Fibroblast of mammary gland (primary cell): ENCODE data around the gene MOGAT1.

ENCODE experiments used
- DNase-seq: peaks from one replicate; pipeline ENCODE4 v3.0.0-alpha.2; 2010; ENCODE audit warnings: low read depth
- H3K4me3 ChIP-seq: 2 replicates; pipeline ENCODE4 v1.5.1; 2011; ENCODE audit warnings: low read depth, mild to moderate bottlenecking, low read length, moderate library complexity; ENCODE audit not compliant: control insufficient read depth
- TF ChIP-seq, protein P1 (sequence below): conservative IDR thresholded peaks from 2 replicates; pipeline ENCODE4 v1.5.1; 2011; ENCODE audit warnings: low read depth, low read length, inconsistent platforms; ENCODE audit not compliant: control insufficient read depth, insufficient read depth

The MOGAT1 gene

GRCh38 chr2:222745836-222746559, 74.5 kb downstream of the MOGAT1 start:
- no peak overlapping the region for H3K4me3 ChIP-seq
- TF ChIP-seq, protein P1, sequence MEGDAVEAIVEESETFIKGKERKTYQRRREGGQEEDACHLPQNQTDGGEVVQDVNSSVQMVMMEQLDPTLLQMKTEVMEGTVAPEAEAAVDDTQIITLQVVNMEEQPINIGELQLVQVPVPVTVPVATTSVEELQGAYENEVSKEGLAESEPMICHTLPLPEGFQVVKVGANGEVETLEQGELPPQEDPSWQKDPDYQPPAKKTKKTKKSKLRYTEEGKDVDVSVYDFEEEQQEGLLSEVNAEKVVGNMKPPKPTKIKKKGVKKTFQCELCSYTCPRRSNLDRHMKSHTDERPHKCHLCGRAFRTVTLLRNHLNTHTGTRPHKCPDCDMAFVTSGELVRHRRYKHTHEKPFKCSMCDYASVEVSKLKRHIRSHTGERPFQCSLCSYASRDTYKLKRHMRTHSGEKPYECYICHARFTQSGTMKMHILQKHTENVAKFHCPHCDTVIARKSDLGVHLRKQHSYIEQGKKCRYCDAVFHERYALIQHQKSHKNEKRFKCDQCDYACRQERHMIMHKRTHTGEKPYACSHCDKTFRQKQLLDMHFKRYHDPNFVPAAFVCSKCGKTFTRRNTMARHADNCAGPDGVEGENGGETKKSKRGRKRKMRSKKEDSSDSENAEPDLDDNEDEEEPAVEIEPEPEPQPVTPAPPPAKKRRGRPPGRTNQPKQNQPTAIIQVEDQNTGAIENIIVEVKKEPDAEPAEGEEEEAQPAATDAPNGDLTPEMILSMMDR: no peak
- DNase-seq: no peak

GRCh38 chr2:222747526-222748160, 76.2 kb downstream of the MOGAT1 start:
- TF ChIP-seq, protein P1: no peak
- no peak overlapping the region for H3K4me3 ChIP-seq
- no peak for DNase-seq

GRCh38 chr2:222750533-222750932, 79.1 kb downstream of the MOGAT1 start:
- H3K4me3 ChIP-seq: no peak overlapping the region
- TF ChIP-seq, protein P1: no peak
- DNase-seq: no peak

DNA sequence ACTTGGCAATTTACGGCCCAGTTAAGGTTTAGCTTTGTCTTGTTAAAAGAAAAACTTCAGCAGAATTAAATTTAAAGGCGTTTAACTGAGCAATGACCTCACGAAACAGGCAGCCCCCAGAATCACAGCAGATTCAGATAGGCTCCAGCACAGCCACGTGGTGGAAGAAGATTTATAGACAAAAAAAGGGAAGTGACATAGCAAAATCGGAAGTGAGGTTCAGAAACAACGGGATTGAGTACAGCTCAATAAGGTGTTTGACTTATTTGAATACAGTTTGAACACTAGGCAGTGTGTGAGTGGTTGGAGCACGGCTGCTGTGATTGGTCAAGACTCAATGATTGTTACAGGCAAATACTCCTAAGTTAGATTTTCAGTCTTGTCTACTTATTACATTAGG, 79.8 kb downstream of the MOGAT1 start:
- no peak overlapping the region for H3K4me3 ChIP-seq
- TF ChIP-seq, protein P1: no peak
- DNase-seq: no peak

DNA sequence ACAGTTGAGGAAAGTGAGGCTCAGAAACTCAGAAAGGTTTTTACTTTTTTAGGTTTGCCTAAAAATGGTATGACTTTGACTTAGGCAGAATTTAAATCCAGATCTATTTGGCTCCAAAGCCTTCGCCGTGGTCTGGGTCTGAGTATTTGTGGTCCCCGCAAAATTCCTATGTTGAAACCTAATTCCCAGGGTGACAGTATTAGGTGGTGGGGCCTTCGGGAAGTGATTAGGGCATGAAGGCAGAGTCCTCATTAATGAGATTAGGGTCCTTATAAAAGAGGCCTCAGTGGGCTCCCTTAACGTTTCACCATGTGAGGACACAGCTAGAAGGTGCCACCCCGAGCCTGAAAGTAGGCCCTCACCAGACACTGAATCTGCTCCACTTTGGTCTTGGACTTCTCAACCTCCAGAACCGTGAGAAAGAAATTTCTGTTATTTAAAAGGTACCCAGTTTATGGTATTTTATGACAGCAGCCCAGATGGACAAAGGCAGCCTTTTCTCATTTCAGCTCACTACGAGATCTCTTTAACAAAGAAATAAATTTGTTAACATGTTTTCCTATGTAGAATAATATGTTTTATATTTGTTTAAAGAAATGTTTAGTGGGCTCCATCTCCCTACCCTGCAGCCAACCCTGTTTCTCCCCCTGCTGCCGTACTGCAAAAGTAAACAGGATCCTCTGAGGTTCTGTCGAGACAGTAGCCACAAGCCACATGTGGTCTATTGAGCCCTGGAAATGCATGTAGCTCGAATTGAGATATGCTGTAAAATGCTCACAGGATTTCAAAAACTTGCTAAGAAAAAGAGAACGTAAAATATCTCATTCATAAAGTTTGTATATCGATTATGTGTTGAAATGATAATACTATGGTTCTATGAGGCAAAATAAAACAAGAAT, 80.6 kb downstream of the MOGAT1 start:
- no peak for DNase-seq
- H3K4me3 ChIP-seq: no peak overlapping the region
- TF ChIP-seq, protein P1: no peak

GRCh38 chr2:222752746-222753145, 81.3 kb downstream of the MOGAT1 start:
- no peak overlapping the region for H3K4me3 ChIP-seq
- DNase-seq: no peak
- TF ChIP-seq, protein P1: no peak
